BLaER1 (cell line): ENCODE results near the gene TMEM131.

Experiments
- H3K27ac ChIP-seq: shearing (Covaris generic); formaldehyde crosslinking; 2 replicates; pipeline ENCODE4 v1.8.1; 2022
- H3K27me3 ChIP-seq: shearing (Covaris generic); formaldehyde crosslinking; 2 replicates; pipeline ENCODE4 v1.8.1; 2022
- H3K36me3 ChIP-seq: shearing (Covaris generic); formaldehyde crosslinking; 2 replicates; pipeline ENCODE4 v1.8.1; 2022
- H3K4me1 ChIP-seq: shearing (Covaris generic); formaldehyde crosslinking; 2 replicates; pipeline ENCODE4 v1.8.1; 2022
- H3K4me2 ChIP-seq: shearing (Covaris generic); formaldehyde crosslinking; 2 replicates; pipeline ENCODE4 v1.8.1; 2022
- H3K4me3 ChIP-seq: shearing (Covaris generic); formaldehyde crosslinking; 2 replicates; pipeline ENCODE4 v1.8.1; 2022
- H3K9ac ChIP-seq: shearing (Covaris generic); formaldehyde crosslinking; 2 replicates; pipeline ENCODE4 v1.8.1; 2022
- H3K9me3 ChIP-seq: shearing (Covaris generic); formaldehyde crosslinking; 2 replicates; pipeline ENCODE4 v1.8.1; 2022
- H4K20me1 ChIP-seq: shearing (Covaris generic); formaldehyde crosslinking; 2 replicates; pipeline ENCODE4 v1.8.1; 2022
- Cebpa-rat ChIP-seq: shearing (Covaris generic); IDR thresholded peaks from 2 replicates; pipeline ENCODE4 v1.8.1; 2022

The TMEM131 gene

DNA sequence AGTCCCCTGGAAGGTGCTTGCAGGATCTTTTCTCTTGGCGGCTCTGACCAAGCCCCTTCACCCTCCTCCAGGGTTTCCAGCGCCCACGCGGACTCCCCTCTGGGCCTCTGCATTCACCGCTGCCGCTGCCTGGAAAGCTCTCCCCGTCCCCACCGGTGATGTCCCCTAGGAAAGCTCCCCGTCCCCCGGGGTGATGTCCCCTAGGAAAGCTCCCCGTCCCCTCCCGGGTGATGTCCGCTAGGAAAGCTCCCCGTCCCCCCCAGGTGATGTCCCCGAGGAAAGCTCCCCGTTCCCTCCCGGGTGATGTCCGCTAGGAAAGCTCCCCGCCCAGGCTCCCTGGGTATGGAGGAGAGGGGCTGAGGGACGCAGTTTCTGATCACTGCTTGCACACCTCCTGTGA is 254.5 kb downstream of the TMEM131 start:
- Histone ChIP-seq H3K4me2 (no peak overlapping the region), H3K9ac (no peak overlapping the region), H4K20me1 (no peaks in the 10 kb centered on the region), H3K4me3 (no peak overlapping the region), H3K27ac (no peak overlapping the region), H3K36me3 (peaks cover 66% of the 10 kb centered on the region), H3K9me3 (no peaks in the 10 kb centered on the region), H3K4me1 (peaks cover 39% of the 10 kb centered on the region), H3K27me3 (no peaks in the 10 kb centered on the region)
- no peak for TF ChIP-seq Cebpa-rat

- H3K9ac ChIP-seq, result no peak overlapping the region
- H3K9me3 ChIP-seq, result no peaks in the 10 kb centered on the region
- no peaks in the 10 kb centered on the region for H4K20me1 ChIP-seq
- H3K4me3 ChIP-seq, result no peak overlapping the region
- H3K4me2 ChIP-seq, result no peak overlapping the region
- peaks cover 39% of the 10 kb centered on the region for H3K4me1 ChIP-seq
- no peaks in the 10 kb centered on the region for H3K27me3 ChIP-seq
- no peak overlapping the region for H3K27ac ChIP-seq
- peaks cover 71% of the 10 kb centered on the region for H3K36me3 ChIP-seq
- no peak for TF ChIP-seq Cebpa-rat
Observed at GRCh38 chr2:97740590-97741182, 255.1 kb downstream of the TMEM131 start.

DNA sequence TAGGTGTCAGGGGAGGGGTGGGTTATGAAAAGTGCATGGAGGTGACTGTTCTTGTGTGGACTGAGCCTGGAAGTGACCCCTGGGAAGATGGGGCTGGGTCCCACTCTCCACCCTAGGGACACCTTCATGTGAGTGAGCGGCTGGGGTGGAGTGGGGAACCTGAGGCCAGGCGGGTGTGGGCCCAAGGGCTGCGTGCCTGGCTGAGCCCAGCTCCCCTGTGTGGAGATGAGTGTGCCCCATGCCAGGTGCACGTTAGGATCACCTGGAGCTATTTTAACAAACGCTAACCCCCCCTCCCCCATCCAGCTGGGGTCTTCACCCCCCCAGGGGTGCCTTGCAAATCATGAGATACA is 255.9 kb downstream of the TMEM131 start:
- no peak overlapping the region for H3K27ac ChIP-seq
- no peak overlapping the region for H3K4me2 ChIP-seq
- peaks cover 35% of the 10 kb centered on the region for H3K4me1 ChIP-seq
- no peaks in the 10 kb centered on the region for H3K9me3 ChIP-seq
- TF ChIP-seq Cebpa-rat, result no peak
- no peaks in the 10 kb centered on the region for H3K27me3 ChIP-seq
- H3K9ac ChIP-seq, result no peak overlapping the region
- no peak overlapping the region for H3K4me3 ChIP-seq
- peaks cover 80% of the 10 kb centered on the region for H3K36me3 ChIP-seq
- H4K20me1 ChIP-seq, result no peaks in the 10 kb centered on the region

DNA sequence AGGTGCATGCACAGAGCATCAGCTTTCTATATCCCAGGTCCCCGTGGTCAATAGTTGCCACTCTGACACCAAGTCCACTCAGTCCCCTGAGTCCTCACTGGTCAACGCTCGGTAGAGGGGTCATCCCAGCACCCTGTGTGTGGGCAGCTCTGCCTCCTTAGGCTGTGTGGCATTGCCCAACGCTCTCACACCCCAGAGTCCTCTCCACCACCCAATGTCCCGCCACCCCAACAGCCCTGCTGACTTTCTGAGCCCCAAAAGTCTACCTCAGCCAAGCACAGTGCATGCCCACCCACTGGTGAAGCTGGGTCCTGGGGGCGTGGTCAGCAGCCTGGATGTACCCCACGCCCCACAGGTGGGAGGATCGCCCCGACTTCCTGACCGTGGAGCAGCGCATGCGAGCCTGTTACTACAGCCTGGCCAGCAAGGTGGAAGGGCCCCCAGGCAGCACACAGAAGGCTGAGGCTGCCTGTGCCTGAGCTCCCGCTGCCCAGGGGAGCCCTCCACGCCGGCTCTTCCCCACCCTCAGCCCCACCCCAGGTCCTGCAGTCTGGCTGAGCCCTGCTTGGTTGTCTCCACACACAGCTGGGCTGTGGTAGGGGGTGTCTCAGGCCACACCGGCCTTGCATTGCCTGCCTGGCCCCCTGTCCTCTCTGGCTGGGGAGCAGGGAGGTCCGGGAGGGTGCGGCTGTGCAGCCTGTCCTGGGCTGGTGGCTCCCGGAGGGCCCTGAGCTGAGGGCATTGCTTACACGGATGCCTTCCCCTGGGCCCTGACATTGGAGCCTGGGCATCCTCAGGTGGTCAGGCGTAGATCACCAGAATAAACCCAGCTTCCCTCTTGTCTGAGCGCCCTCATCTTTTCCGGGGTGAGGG is 256.5 kb downstream of the TMEM131 start:
- no peak overlapping the region for H3K4me2 ChIP-seq
- no peak overlapping the region for H3K9ac ChIP-seq
- no peaks in the 10 kb centered on the region for H3K27me3 ChIP-seq
- no peaks in the 10 kb centered on the region for H3K9me3 ChIP-seq
- peaks cover 86% of the 10 kb centered on the region for H3K36me3 ChIP-seq
- TF ChIP-seq Cebpa-rat, result no peak
- no peaks in the 10 kb centered on the region for H4K20me1 ChIP-seq
- H3K27ac ChIP-seq, result no peak overlapping the region
- no peak overlapping the region for H3K4me3 ChIP-seq
- peaks cover 36% of the 10 kb centered on the region for H3K4me1 ChIP-seq

DNA sequence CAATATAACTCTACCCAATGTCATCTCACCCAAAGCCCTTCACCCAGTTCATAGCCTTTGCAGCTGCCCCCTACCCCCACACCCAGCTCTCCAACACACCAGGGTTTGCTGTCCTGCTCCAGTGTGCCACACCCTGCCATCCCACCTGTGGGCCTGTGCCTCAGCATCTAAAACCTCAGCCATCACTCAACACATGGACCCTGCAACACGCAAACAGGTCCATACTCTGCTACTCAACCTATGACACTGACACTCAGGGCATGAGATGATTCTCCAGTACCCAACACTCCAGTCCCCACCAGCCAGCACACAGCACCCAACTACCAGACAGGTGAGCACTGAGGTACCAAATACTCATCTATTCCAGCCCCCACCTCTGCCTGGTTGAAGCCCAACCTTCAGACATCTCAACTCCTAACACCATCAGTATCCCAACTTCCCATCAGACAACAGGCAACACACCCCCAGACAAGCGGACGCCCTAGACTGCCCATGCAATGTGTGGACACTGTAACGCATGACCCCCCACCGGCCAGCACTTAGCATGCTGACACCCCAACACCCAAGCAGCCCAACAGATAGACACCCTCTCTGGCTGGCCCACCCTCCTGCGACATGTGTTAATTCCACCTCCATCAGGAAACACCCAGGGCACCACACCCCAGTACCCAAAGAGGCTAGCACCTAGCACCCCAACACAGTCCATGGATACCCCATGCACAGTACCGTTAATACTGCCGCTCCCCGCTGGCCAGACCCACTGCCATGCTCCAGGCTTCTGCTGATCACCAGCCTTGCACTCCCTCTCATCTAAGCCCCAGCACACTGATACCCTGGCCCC is 257.3 kb downstream of the TMEM131 start:
- Histone ChIP-seq H3K9ac (no peak overlapping the region), H3K4me2 (no peak overlapping the region), H4K20me1 (no peaks in the 10 kb centered on the region), H3K4me1 (peaks cover 45% of the 10 kb centered on the region), H3K27me3 (no peaks in the 10 kb centered on the region), H3K4me3 (no peak overlapping the region), H3K36me3 (peaks cover 94% of the 10 kb centered on the region), H3K9me3 (no peaks in the 10 kb centered on the region), H3K27ac (no peak overlapping the region)
- no peak for TF ChIP-seq Cebpa-rat

GRCh38 chr2:97737421-97738178 is 258.1 kb downstream of the TMEM131 start:
- Histone ChIP-seq H3K27me3 (no peaks in the 10 kb centered on the region), H3K9ac (no peak overlapping the region), H3K4me1 (peaks cover 45% of the 10 kb centered on the region), H3K9me3 (no peaks in the 10 kb centered on the region), H3K4me3 (no peak overlapping the region), H4K20me1 (0 out of 2 replicates have a peak, but pooled peaks cover 4% of the 10 kb centered on the region), H3K27ac (no peak overlapping the region), H3K4me2 (no peak overlapping the region), H3K36me3 (peaks cover 100% of the 10 kb centered on the region)
- TF ChIP-seq Cebpa-rat, result no peak

- no peak for TF ChIP-seq Cebpa-rat
- Histone ChIP-seq H3K4me3 (no peak overlapping the region), H3K9ac (no peak overlapping the region), H3K27ac (peak overlapping the region; percentile 28), H3K4me2 (no peak overlapping the region), H3K9me3 (no peaks in the 10 kb centered on the region), H3K27me3 (no peaks in the 10 kb centered on the region), H3K4me1 (peaks cover 45% of the 10 kb centered on the region), H4K20me1 (peaks cover 12% of the 10 kb centered on the region; the same call in 1 of the 2 replicates), H3K36me3 (peaks cover 100% of the 10 kb centered on the region)
Observed at GRCh38 chr2:97736608-97737330, 259.0 kb downstream of the TMEM131 start.

- no peak for TF ChIP-seq Cebpa-rat
- peaks cover 98% of the 10 kb centered on the region for H3K36me3 ChIP-seq
- H3K4me1 ChIP-seq, result peaks cover 46% of the 10 kb centered on the region
- H3K9ac ChIP-seq, result no peak overlapping the region
- no peak overlapping the region for H3K4me2 ChIP-seq
- H3K4me3 ChIP-seq, result no peak overlapping the region
- H4K20me1 ChIP-seq, result peaks cover 16% of the 10 kb centered on the region; the same call in 1 of the 2 replicates
- no peaks in the 10 kb centered on the region for H3K9me3 ChIP-seq
- peak overlapping the region; percentile 28 for H3K27ac ChIP-seq
- no peaks in the 10 kb centered on the region for H3K27me3 ChIP-seq
Observed at GRCh38 chr2:97736185-97736584, 259.6 kb downstream of the TMEM131 start.

DNA sequence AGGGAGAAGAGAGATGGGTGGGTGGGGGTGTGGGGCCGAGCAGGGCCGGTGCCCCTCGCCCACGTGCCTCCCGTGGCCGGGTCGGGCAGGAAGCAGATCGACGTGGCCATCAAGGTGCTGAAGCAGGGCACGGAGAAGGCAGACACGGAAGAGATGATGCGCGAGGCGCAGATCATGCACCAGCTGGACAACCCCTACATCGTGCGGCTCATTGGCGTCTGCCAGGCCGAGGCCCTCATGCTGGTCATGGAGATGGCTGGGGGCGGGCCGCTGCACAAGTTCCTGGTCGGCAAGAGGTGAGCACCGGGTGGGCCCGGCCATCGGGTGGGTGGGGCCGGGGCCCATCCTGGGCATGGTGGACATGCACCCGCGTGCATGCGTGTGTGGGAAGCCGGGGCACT is 260.6 kb downstream of the TMEM131 start:
- Histone ChIP-seq H3K27me3 (no peaks in the 10 kb centered on the region), H3K4me3 (no peak overlapping the region), H3K4me1 (peaks cover 57% of the 10 kb centered on the region), H3K9ac (no peak overlapping the region), H3K4me2 (no peak overlapping the region), H3K9me3 (peaks cover 6% of the 10 kb centered on the region), H3K27ac (no peak overlapping the region), H4K20me1 (peaks cover 16% of the 10 kb centered on the region; the same call in 1 of the 2 replicates), H3K36me3 (peaks cover 93% of the 10 kb centered on the region)
- TF ChIP-seq Cebpa-rat, result no peak
